Skeletal muscle tissue (tissue), 4 donors: ENCODE measurements around the gene CYP2C18. TPM values are rescaled to one million over a fixed set of nuclear protein-coding genes. Genes with fewer than 3 reads are reported as not detected.

Experiments used
- H3K27ac ChIP-seq: one replicate; pipeline ENCODE4 v1.7.0; 2013; ENCODE audit warnings: mild to moderate bottlenecking, low read depth, low read length, inconsistent platforms
- H3K27me3 ChIP-seq, 3 donors: one replicate each; pipeline ENCODE4 v1.7.0; 2013; ENCODE audit warnings: low read length in 3 of 3; ENCODE audit not compliant: control insufficient read depth in 3 of 3, insufficient read depth in 3 of 3
- H3K36me3 ChIP-seq, 3 donors: one replicate each; pipeline ENCODE4 v1.7.0; 2013; ENCODE audit warnings: low read length in 3 of 3; ENCODE audit not compliant: control insufficient read depth in 3 of 3, insufficient read depth in 3 of 3
- H3K4me1 ChIP-seq, 3 donors: one replicate each; pipeline ENCODE4 v1.7.0; 2013; ENCODE audit warnings: low read length in 3 of 3, mild to moderate bottlenecking in 3 of 3; ENCODE audit not compliant: control insufficient read depth in 3 of 3, insufficient read depth in 3 of 3
- H3K4me3 ChIP-seq, 3 donors: one replicate each; pipeline ENCODE4 v1.7.0; 2013; ENCODE audit warnings: low read length in 3 of 3
- H3K9ac ChIP-seq, 3 donors: one replicate each; pipeline ENCODE4 v1.7.0; 2013; ENCODE audit warnings: low read length in 3 of 3, mild to moderate bottlenecking in 3 of 3, moderate library complexity in 2 of 3, low read depth in 1 of 3
- H3K9me3 ChIP-seq, 3 donors: one replicate each; pipeline ENCODE4 v1.7.0; 2013; ENCODE audit warnings: low read length in 3 of 3; ENCODE audit not compliant: control insufficient read depth in 3 of 3
- total RNA-seq: library from RNA; depleted of rRNA; stranded (reverse); fragments of >200 nt; gene quantifications from one replicate; pipeline ENCODE4 v1.2.3, GENCODE V29; 2014
- donor health status: Osteomylitis.

CYP2C18 gene
- total RNA-seq, 1 donor from 2014 or later, result not detected

DNA sequence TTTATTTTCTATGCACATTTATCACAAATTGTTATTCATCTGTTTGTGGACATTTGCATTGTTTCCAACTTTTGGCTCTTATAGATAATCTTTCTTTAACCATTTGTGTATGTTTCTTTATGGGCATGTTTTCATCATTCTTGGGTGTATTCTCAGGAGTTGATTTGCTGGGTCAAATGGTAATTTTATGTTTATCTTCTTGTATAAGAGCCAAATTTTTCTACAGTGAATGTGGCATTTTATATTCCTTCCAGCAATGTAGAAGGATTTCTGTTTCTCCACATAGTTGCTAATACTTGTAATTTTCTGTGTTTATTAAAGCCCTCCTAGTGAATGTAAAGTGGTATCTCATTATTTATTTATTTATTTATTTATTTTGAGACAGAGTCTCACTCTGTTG is 100.7 kb downstream of the CYP2C18 start:
- Histone ChIP-seq H3K27ac (no peak overlapping the region), H3K36me3 (no peaks in the 10 kb centered on the region), H3K9me3 (no peaks in the 10 kb centered on the region), H3K4me1 (no peaks in the 10 kb centered on the region), H3K9ac (no peak overlapping the region), H3K4me3 (no peak overlapping the region), H3K27me3 (no peaks in the 10 kb centered on the region)

- H3K27me3 ChIP-seq, result no peaks in the 10 kb centered on the region
- no peak overlapping the region for H3K9ac ChIP-seq
- H3K9me3 ChIP-seq, result no peaks in the 10 kb centered on the region
- no peaks in the 10 kb centered on the region for H3K36me3 ChIP-seq
- H3K4me3 ChIP-seq, result no peak overlapping the region
- H3K4me1 ChIP-seq, result no peaks in the 10 kb centered on the region
- H3K27ac ChIP-seq, result no peak overlapping the region
Measured at GRCh38 chr10:94785211-94785610, 101.7 kb downstream of the CYP2C18 start.

Other genes starting within 250 kb of the CYP2C18 start
- 14.6 TPM for gene HELLS, start 137.9 kb upstream of the CYP2C18 start, total RNA-seq
- not detected for gene CYP2C19, start 79.0 kb downstream of the CYP2C18 start, total RNA-seq